NOMO-1 treated with DMSO at 0.1 percent for 48 hours (cell line): ENCODE data around the gene ZNF451.
A peak's percentile ranks its signal among the peaks of the same experiment; 100 is the strongest.
"Not testable (repeated sequence)": the region's sequence is repeated elsewhere in the genome, so short reads cannot be mapped to it uniquely, and the experiment has no call there.

ENCODE experiments used
- DNase-seq: peaks from one replicate; lab custom pipeline; 2025; ENCODE audit not compliant: unreplicated experiment; lab: John Stamatoyannopoulos, UW

The ZNF451 gene

GRCh38 chr6:57089265-57089664 is 723 bp upstream of the ZNF451 start:
- DNase-seq: no peak

GRCh38 chr6:57090458-57091067 is 575 bp downstream of the ZNF451 start:
- DNase-seq: not testable (repeated sequence)

GRCh38 chr6:57091375-57091774 is 1.4 kb downstream of the ZNF451 start:
- DNase-seq: not testable (repeated sequence)

- DNase-seq: no peak
Measured at GRCh38 chr6:57094689-57095088, 4.7 kb downstream of the ZNF451 start.

GRCh38 chr6:57097596-57097995 is 7.6 kb downstream of the ZNF451 start:
- DNase-seq: no peak

GRCh38 chr6:57102976-57103375 is 13.0 kb downstream of the ZNF451 start:
- DNase-seq: no peak

GRCh38 chr6:57104336-57104735 is 14.3 kb downstream of the ZNF451 start:
- peak; percentile 60 for DNase-seq

GRCh38 chr6:57106990-57107389 is 17.0 kb downstream of the ZNF451 start:
- no peak for DNase-seq

- DNase-seq: peak; percentile 84
Measured at GRCh38 chr6:57108691-57109090, 18.7 kb downstream of the ZNF451 start.

GRCh38 chr6:57109880-57110279 is 19.9 kb downstream of the ZNF451 start:
- no peak for DNase-seq

GRCh38 chr6:57113105-57113504 is 23.1 kb downstream of the ZNF451 start:
- no peak for DNase-seq

- DNase-seq: no peak
Measured at GRCh38 chr6:57116776-57117175, 26.8 kb downstream of the ZNF451 start.

- DNase-seq: no peak
Measured at GRCh38 chr6:57117796-57118195, 27.8 kb downstream of the ZNF451 start.

- no peak for DNase-seq
Measured at GRCh38 chr6:57123111-57123510, 33.1 kb downstream of the ZNF451 start.

GRCh38 chr6:57127763-57128162 is 37.8 kb downstream of the ZNF451 start:
- no peak for DNase-seq

- no peak for DNase-seq
Measured at GRCh38 chr6:57130661-57131177, 40.7 kb downstream of the ZNF451 start.

- DNase-seq: no peak
Measured at GRCh38 chr6:57134954-57135353, 45.0 kb downstream of the ZNF451 start.

GRCh38 chr6:57135885-57136284 is 45.9 kb downstream of the ZNF451 start:
- no peak for DNase-seq

GRCh38 chr6:57137350-57137749 is 47.4 kb downstream of the ZNF451 start:
- no peak for DNase-seq

GRCh38 chr6:57138026-57138425 is 48.0 kb downstream of the ZNF451 start:
- no peak for DNase-seq

GRCh38 chr6:57141451-57142177 is 51.6 kb downstream of the ZNF451 start:
- DNase-seq: no peak

- DNase-seq: no peak
Measured at GRCh38 chr6:57142178-57142525, 52.2 kb downstream of the ZNF451 start.

GRCh38 chr6:57143690-57144089 is 53.7 kb downstream of the ZNF451 start:
- DNase-seq: no peak
